ENCODE results near the gene TMTC2.

DNA sequence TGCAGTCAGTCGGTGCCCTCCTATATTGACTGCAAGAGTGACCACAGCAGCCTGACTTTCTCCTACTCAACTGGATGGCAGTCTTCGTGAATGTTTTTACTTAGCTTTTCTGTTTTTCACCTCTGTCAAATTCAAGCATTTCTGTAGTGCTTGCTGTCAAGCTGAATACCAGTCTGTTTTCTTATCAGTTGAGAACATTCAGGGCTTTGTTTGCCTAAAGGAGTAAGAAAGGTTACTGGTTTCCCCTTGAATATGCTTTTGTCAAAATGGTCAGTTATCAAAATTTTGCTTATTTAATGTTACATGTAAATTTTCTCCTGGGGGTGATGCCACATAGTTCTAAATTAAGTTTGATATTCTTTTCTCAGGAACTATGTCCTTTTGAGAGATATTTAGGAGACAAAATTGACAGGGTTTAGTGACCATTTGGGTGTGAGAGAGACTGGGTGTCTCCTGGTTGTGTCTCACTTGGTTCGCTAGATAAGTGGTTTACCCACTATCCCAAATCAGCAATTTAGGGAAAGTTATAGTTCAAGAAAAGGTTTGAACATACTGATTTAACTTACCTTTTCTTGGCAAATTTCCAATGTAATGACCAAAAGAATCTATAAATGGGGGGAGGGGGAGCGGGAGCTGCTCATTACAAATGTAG is 366.3 kb downstream of the TMTC2 start:
- TF ChIP-seq, protein P1, sequence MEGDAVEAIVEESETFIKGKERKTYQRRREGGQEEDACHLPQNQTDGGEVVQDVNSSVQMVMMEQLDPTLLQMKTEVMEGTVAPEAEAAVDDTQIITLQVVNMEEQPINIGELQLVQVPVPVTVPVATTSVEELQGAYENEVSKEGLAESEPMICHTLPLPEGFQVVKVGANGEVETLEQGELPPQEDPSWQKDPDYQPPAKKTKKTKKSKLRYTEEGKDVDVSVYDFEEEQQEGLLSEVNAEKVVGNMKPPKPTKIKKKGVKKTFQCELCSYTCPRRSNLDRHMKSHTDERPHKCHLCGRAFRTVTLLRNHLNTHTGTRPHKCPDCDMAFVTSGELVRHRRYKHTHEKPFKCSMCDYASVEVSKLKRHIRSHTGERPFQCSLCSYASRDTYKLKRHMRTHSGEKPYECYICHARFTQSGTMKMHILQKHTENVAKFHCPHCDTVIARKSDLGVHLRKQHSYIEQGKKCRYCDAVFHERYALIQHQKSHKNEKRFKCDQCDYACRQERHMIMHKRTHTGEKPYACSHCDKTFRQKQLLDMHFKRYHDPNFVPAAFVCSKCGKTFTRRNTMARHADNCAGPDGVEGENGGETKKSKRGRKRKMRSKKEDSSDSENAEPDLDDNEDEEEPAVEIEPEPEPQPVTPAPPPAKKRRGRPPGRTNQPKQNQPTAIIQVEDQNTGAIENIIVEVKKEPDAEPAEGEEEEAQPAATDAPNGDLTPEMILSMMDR (IDR thresholded peaks at IDR 0.05): no peak
- no peak for TF ChIP-seq EZH2 (IDR thresholded peaks at IDR 0.05)
